Forelimb muscle (tissue), 1 donor: ENCODE results near the gene PTPN7. TPM values are rescaled to one million over a fixed set of nuclear protein-coding genes. Genes with fewer than 3 reads are reported as not detected.

Source experiments
- DNase-seq: peaks from one replicate; pipeline ENCODE4 v3.0.0-alpha.2; 2013; ENCODE audit warnings: low read depth
- polyA plus RNA-seq: library from polyadenylated mRNA; unstranded; fragments of 120-200 nt; gene quantifications from one replicate; pipeline ENCODE4 v1.2.1, GENCODE V29; 2013; ENCODE audit not compliant: insufficient read length

Gene PTPN7
- polyA plus RNA-seq, 1 donor: 0.92 TPM

GRCh38 chr1:202106340-202107254 lies 53.8 kb downstream of the PTPN7 start:
- DNase-seq: no peak

- DNase-seq: no peak
Observed at GRCh38 chr1:202105571-202106339, 54.6 kb downstream of the PTPN7 start.

GRCh38 chr1:202104073-202104472 lies 56.3 kb downstream of the PTPN7 start:
- no peak for DNase-seq

GRCh38 chr1:202101184-202101583 lies 59.2 kb downstream of the PTPN7 start:
- DNase-seq: no peak

Other genes with a start within 250 kb of the PTPN7 start
- gene LMOD1, start 214.1 kb downstream of the PTPN7 start, polyA plus RNA-seq: 48.7 TPM
- 36.5 TPM for gene TIMM17A, start 205.1 kb downstream of the PTPN7 start, polyA plus RNA-seq
- gene RNPEP, start 178.0 kb downstream of the PTPN7 start, polyA plus RNA-seq: 18.6 TPM
- gene ELF3, start 150.0 kb downstream of the PTPN7 start, polyA plus RNA-seq: 0.20 TPM
- 0.08 TPM for gene GPR37L1, start 37.7 kb downstream of the PTPN7 start, polyA plus RNA-seq
- 40.1 TPM for gene ARL8A, start 15.9 kb downstream of the PTPN7 start, polyA plus RNA-seq
- gene LGR6, start 33.2 kb upstream of the PTPN7 start, polyA plus RNA-seq: 0.65 TPM
- gene UBE2T, start 181.3 kb upstream of the PTPN7 start, polyA plus RNA-seq: 19.8 TPM
- gene PPP1R12B, start 188.1 kb upstream of the PTPN7 start, polyA plus RNA-seq: 73.3 TPM